ENCODE data around the gene PCSK9.

PCSK9 gene

DNA sequence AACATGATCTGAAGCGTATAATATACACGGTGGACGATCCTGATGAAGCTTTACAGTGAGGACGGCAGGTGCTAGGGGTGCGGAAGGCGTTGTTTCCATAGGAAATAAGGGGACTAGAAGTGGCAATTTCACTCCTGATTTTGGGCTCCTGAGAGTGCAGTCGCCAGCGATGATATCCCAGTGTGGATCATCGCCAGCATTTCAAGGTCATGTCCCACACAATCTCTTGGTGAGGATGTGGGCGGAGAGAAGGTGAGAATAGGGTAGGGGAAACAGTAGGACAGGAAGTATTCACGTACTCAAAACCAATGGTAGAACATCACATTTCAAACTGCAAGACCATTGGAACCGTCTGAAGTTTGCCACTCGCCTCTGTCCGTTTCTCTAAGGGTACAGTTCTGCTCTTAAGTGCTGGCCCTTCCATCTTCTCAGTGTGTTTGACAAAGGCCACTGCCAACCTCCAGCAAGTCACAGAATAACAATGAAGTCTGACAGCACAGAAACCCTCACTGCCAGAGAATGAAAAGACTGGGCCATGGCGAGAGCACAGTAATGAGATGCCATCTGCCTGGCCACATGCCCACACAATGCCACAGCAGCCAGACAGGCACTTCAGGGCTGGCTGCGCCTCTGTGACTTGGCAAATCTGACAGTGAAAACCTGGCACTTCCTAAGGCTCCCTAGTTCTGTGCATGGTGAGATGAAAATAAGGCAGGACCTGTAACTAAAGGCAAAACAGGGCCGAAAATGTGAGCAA is 27.9 kb downstream of the PCSK9 start:
- no peak for TF ChIP-seq CTCF (IDR thresholded peaks at IDR 0.05; ENCODE audit: low read depth, low read length)
- DNase-seq (ENCODE audit: extremely low read depth, low read depth), result no peak

DNA sequence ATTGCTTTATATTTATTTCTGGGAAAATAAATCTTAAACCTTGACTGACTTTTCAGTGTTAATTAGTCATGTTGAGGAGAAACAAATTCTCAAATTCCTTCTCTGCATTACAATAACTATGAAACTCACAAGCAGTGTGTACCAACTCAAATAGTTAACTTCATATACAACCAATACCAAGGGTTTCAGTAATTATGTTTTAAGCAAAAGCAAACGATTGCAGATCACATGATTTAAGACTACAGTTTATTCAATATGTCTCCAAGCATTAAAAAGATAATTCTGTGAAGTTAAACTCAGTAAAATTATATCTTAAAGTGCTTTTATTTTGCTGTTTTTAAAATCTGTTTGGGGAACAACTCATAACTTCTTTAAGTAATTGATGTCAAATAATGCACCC is 28.6 kb downstream of the PCSK9 start:
- DNase-seq (ENCODE audit: extremely low read depth, low read depth), result no peak
- no peak for TF ChIP-seq CTCF (IDR thresholded peaks at IDR 0.05; ENCODE audit: low read depth, low read length)

DNA sequence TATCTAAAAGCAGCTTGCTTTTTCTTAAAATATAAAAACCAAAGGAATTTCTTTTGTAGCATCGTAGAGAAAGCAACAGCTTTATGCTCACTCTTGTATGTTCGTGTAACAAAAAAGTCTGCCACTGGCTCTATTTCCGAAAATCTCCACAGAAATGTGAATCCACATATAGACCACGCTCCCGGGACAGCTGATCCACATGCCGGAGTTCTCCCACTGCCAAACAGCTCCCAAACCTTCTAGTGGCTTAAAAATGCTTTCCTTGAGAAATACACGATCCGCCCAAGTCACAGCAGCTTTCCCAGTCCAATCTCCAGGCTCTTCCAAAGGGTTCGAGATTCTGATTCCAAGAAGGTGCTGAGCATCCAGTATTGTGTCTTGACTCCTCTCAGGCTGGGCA is 29.3 kb downstream of the PCSK9 start:
- no peak for TF ChIP-seq CTCF (IDR thresholded peaks at IDR 0.05; ENCODE audit: low read depth, low read length)
- no peak for DNase-seq (ENCODE audit: extremely low read depth, low read depth)

- no peak for TF ChIP-seq CTCF (IDR thresholded peaks at IDR 0.05; ENCODE audit: low read depth, low read length)
- no peak for DNase-seq (ENCODE audit: extremely low read depth, low read depth)
Observed at GRCh38 chr1:55069280-55069679, 29.9 kb downstream of the PCSK9 start.

- TF ChIP-seq CTCF (IDR thresholded peaks at IDR 0.05; ENCODE audit: low read depth, low read length), result no peak
- DNase-seq (ENCODE audit: extremely low read depth, low read depth), result no peak
Observed at GRCh38 chr1:55070293-55071164, 31.2 kb downstream of the PCSK9 start.

- peak; percentile 58 for TF ChIP-seq CTCF (IDR thresholded peaks at IDR 0.05; ENCODE audit: low read depth, low read length)
- no peak for DNase-seq (ENCODE audit: extremely low read depth, low read depth)
Observed at GRCh38 chr1:55071477-55071876, 32.1 kb downstream of the PCSK9 start.
